ENCODE data around the gene CREM. TPM values are rescaled to one million over a fixed set of nuclear protein-coding genes. Genes with fewer than 3 reads are reported as not detected.

The CREM gene
- total and polyA plus RNA-seq, 2 of the 8 experiments (the other 6 are each of a cell fraction or from before 2014, with no cell fraction given), result 18.7 to 21.9 TPM

DNA sequence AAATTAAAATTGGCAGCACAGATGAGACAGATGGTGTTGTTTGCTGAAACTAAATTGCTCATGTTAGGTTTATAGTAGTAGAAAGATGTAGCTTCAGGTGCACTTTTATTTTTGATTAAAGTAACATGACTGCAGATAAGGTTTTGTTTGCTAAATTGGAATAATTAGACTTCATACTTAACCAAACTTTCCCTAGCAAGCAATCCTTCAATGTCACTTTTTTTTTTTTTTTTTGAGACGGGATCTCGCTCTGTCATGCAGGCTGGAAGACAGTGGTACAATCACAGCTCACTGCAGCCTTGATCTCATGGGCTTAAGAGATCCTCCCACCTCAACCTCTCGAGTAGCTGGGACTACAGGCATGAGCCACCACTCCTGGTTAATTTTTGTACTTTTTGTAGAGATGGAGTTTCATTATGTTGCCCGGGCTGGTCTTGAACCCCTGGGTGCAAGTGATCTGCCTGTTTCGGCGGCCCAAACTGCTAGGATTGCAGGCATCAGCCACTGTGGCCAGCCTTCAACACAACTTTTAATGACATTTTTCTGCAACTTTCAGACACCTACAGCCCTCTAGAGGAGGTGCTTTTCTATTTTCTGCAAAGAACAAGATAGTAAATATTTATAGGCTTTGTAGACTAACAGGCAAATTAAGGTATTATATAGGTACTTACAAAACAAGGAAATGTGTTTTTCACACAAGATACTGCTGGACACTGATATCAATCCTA lies 124.9 kb downstream of the CREM start:
- 88% methylated on average over 6 of the region's 6 CpGs; no CpG with 5 or more reads in 1 of the 2 experiments for WGBS, 2 experiments (ENCODE audit: extremely low coverage in 1 of 2, insufficient coverage in 1 of 2, insufficient read length in 1 of 2, insufficient replicate concordance in 2 of 2, low coverage in 1 of 2, low lambda C conversion rate in 2 of 2, missing lambda C conversion rate in 1 of 2)
- H2BK120ac ChIP-seq (replicated peaks; ENCODE audit: low read depth, low read length), result no peak overlapping the region
- no peak overlapping the region for H3K18ac ChIP-seq (ENCODE audit: extremely low read depth, low read length)
- H2BK20ac ChIP-seq (ENCODE audit: low read length), result no peak overlapping the region
- H3K36me3 ChIP-seq (ENCODE audit: control insufficient read depth in 2 of 4, insufficient read depth in 4 of 4, low read length in 3 of 4), result no peaks in the 10 kb centered on the region
- H2AFZ ChIP-seq (ENCODE audit: low read length), result no peak overlapping the region
- no peak overlapping the region; the same call in 1 of the 2 replicates for H4K8ac ChIP-seq (ENCODE audit: extremely low read depth, insufficient read depth, low read length)
- no peaks in the 10 kb centered on the region for H3K23me2 ChIP-seq (ENCODE audit: low read depth, low read length)
- ChIA-PET CTCF (ENCODE audit: partially characterized antibody) (interaction anchor here (0.6 kb wide), 2 partner anchors 314 to 512 kb away, joined by 3 to 4 read pairs; no protein-coding TSS in a partner anchor), POLR2A (ENCODE audit: partially characterized antibody) (no interaction called here)
- no peaks in the 10 kb centered on the region for H3K27me3 ChIP-seq (replicated peaks in 1 of 4; ENCODE audit: control insufficient read depth in 3 of 4, extremely low read depth in 1 of 4, insufficient read depth in 3 of 4, low read length in 3 of 4)
- no peak overlapping the region for H3K4me2 ChIP-seq (ENCODE audit: insufficient read depth in 1 of 2, low read depth in 2 of 2, low read length in 2 of 2)
- no peaks in the 10 kb centered on the region for H3K4me1 ChIP-seq (replicated peaks in 1 of 4; ENCODE audit: control insufficient read depth in 3 of 4, insufficient read depth in 4 of 4, low read length in 3 of 4)
- H3K14ac ChIP-seq (ENCODE audit: insufficient read length), result no peak overlapping the region
- no peak overlapping the region for H3K4me3 ChIP-seq (ENCODE audit: extremely low read depth in 1 of 4, insufficient read depth in 2 of 4, low read depth in 3 of 4, low read length in 4 of 4)
- no peak overlapping the region for H2BK15ac ChIP-seq (ENCODE audit: low read length)
- H3K79me1 ChIP-seq (ENCODE audit: low read depth, low read length), result no peaks in the 10 kb centered on the region
- H3K27ac ChIP-seq (ENCODE audit: low read depth, low read length), result no peak overlapping the region
- DNase-seq (ENCODE audit: low read depth in 1 of 2, low spot score in 2 of 2), result no peak
- no peak overlapping the region for H4K5ac ChIP-seq (ENCODE audit: insufficient read length, low read depth, low read length)
- H2BK12ac ChIP-seq (ENCODE audit: low read depth, low read length), result no peak overlapping the region
- no peak overlapping the region for H3K23ac ChIP-seq (ENCODE audit: insufficient read length)
- H3K79me2 ChIP-seq (ENCODE audit: control insufficient read depth in 1 of 2, insufficient read depth in 2 of 2, low read length in 2 of 2), result no peaks in the 10 kb centered on the region
- FAIRE-seq, result no peak
- H4K20me1 ChIP-seq (replicated peaks in 1 of 2; ENCODE audit: control insufficient read depth in 1 of 2, insufficient read depth in 2 of 2, low read length in 2 of 2), result no peaks in the 10 kb centered on the region
- H3K4ac ChIP-seq (replicated peaks; ENCODE audit: insufficient read length, low read depth, low read length), result no peak overlapping the region
- H3K9ac ChIP-seq (replicated peaks in 1 of 4; ENCODE audit: extremely low read depth in 1 of 4, low read depth in 3 of 4, low read length in 3 of 4), result no peak overlapping the region
- no peak overlapping the region for H2AK5ac ChIP-seq (ENCODE audit: low read depth, low read length)
- H2BK5ac ChIP-seq (ENCODE audit: low read depth, low read length), result no peak overlapping the region
- no peak overlapping the region for H4K91ac ChIP-seq (replicated peaks; ENCODE audit: insufficient read length, low read length)
- no peak overlapping the region for H3K56ac ChIP-seq (replicated peaks; ENCODE audit: insufficient read length, low read depth, low read length)
- H3K9me3 ChIP-seq (ENCODE audit: insufficient read depth in 2 of 2, low read depth in 1 of 2, low read length in 1 of 2), result no peaks in the 10 kb centered on the region
- TF ChIP-seq ASH2L (IDR thresholded peaks at IDR 0.05; ENCODE audit: low read length) (no peak), SAP30 (IDR thresholded peaks at IDR 0.05; ENCODE audit: insufficient read depth, insufficient replicate concordance, low read length) (no peak), TEAD4 (IDR thresholded peaks at IDR 0.05; ENCODE audit: low read depth, low read length) (no peak), MAFK (IDR thresholded peaks at IDR 0.05; ENCODE audit: low read depth, low read length) (no peak), RNF2 (IDR thresholded peaks at IDR 0.05; ENCODE audit: borderline replicate concordance, low read depth, low read length, missing control alignments, poor library complexity, severe bottlenecking) (no peak), JUN (IDR thresholded peaks at IDR 0.05; ENCODE audit: low read depth, low read length) (no peak), SIN3A (conservative IDR thresholded peaks at IDR 0.05 in 1 of 2, IDR thresholded peaks at IDR 0.05 in 1 of 2; ENCODE audit: low read depth in 1 of 2, low read length in 2 of 2) (no peak), POLR2AphosphoS5 (IDR thresholded peaks at IDR 0.05; ENCODE audit: low read depth, low read length) (no peak), SIRT6 (IDR thresholded peaks at IDR 0.05; ENCODE audit: low read length) (no peak), CTBP2 (IDR thresholded peaks at IDR 0.05; ENCODE audit: borderline replicate concordance, insufficient read depth, insufficient read length, low read length) (no peak), CBX5 (IDR thresholded peaks at IDR 0.05; ENCODE audit: low read depth, low read length) (no peak)
- TF ChIP-seq, protein P1, sequence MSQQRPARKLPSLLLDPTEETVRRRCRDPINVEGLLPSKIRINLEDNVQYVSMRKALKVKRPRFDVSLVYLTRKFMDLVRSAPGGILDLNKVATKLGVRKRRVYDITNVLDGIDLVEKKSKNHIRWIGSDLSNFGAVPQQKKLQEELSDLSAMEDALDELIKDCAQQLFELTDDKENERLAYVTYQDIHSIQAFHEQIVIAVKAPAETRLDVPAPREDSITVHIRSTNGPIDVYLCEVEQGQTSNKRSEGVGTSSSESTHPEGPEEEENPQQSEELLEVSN (IDR thresholded peaks at IDR 0.05), result no peak
